DMS79 (cell line): ENCODE measurements around the gene NTSR1.

Experiments
- DNase-seq: peaks from one replicate; lab custom pipeline; 2025; lab: John Stamatoyannopoulos, UW

The NTSR1 gene

DNA sequence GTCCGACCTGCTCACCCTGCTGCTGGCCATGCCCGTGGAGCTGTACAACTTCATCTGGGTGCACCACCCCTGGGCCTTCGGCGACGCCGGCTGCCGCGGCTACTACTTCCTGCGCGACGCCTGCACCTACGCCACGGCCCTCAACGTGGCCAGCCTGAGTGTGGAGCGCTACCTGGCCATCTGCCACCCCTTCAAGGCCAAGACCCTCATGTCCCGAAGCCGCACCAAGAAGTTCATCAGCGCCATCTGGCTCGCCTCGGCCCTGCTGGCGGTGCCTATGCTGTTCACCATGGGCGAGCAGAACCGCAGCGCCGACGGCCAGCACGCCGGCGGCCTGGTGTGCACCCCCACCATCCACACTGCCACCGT lies 885 bp downstream of the NTSR1 start:
- DNase-seq = peak; percentile 23

DNA sequence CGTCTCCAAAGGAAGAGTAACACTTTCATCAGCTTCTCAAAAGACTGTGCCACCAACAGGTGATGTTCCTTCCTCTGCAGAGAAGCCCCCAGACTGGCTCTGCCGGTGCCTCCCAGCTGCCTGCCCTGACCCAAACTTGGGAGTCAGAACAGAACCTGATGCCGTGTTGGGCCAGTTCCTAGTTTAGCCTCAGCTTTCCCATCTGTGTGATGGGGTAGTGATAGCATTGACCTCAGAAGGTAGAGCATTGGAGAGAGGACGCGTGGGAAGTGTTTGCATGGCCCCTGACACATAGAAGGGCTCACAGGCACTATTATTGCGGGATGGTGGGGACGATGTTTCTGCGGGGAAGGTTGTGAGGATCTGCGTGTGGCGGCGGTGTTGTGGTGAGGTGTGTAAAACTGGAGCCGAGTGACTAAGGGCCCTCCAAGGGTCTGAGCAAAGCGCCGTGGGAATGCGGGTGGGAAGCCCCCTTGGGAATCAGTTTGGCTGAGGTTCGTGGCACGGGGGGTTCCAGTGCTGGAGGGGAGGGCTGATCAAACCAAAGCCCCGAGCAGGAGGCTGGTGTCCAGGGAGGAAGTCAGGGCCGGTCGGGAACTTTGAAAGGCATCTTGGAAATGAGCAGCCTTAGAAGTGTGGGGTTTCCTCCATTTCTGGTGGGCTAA lies 1.7 kb downstream of the NTSR1 start:
- no peak for DNase-seq

DNA sequence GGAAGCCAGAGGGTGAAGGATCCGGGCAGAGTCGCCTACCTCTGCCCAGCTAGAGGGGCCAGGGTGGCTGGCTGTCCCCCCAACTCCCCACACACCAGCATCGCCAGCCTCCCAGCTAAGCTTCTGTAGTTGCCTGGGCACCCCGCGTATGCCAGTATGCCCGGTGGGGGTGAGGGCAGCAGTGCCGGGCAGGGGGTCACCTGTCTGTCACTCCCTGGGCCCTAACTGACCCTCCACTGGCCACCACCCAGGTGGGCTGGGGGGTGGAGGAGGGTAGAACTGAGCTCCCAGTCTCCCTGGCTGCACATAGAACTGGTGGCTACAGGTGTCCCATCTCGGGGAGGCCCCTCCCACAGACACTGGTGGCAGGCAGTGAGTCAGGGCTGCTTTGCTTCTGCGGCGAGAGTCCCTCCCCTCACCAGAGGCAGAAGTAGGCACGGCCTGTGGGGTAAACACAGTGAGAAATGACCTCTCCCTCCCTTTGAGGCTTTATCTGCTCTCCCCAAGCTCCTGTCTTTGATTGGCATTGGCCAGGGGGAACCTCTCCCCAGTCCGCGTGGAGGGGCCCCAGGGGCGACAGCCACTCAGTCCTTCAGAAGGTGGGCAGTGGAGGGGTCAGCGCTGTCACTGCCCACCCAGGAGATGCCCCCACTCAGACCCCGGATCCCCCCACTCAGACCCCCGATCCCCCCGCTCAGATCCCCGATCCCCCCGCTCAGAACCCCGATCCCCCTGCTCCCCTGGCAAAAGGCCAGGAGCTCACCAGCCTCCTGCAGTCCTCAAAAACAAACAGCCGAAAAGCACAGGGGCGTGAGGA lies 2.5 kb downstream of the NTSR1 start:
- peak; percentile 45 for DNase-seq

DNA sequence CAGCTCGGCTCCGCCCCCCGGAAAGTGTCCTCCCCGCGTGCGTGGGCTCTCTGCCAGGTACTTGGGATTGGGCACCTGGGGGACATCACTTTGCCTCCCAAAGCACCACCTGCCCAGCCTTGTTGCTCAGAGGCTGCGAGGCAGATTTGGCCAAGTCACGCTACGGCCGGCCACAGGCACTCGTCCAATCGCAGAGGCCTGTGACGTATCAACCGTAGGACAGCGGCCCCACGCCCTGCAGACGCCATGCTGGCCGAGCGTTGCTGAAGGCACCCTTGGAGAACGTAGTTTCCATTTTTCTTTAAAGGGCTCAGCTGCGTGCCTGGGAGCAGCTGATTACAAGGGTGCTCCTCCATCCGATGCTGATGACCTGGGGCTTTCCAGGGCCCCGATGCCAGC lies 3.1 kb downstream of the NTSR1 start:
- DNase-seq = peak; percentile 92

DNA sequence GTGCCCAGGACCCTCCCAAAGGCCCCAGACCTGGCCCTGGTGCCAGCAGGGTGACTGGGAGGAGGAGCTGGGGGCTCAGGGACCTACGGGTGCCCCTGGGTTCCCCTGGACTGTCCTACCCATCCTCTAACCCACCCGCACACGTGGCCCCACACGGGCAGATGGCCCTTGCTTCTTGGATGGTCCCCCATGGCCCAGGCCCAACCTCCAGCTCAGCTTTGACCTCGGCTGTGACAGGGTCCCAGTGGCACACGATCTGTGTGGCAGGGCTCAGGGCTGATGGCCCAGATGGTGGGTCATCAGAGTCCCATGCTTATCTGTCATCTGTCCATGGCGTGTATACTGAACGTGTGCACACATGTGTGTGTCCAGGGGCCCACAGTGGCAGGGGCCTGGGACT lies 4.0 kb downstream of the NTSR1 start:
- DNase-seq = no peak

DNA sequence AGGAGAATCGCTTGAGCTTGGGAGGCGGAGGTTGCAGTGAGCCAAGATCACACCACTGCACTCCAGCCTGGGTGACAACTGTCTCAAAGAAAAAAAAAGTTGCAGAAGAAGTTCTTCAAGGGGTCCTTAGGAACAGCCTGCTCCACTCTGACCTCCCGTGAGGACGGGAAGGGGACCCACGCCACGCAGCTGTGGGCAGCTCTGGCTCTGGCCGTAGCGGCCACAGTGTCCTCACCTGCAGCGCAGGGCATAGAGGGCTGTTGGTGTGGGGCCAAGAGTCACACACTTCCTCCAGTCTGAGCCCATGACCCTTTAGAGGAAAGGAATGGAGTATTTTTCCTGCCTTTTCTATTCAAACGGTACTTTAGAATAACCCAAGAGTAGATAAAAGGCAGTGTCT lies 5.4 kb downstream of the NTSR1 start:
- DNase-seq = no peak

DNA sequence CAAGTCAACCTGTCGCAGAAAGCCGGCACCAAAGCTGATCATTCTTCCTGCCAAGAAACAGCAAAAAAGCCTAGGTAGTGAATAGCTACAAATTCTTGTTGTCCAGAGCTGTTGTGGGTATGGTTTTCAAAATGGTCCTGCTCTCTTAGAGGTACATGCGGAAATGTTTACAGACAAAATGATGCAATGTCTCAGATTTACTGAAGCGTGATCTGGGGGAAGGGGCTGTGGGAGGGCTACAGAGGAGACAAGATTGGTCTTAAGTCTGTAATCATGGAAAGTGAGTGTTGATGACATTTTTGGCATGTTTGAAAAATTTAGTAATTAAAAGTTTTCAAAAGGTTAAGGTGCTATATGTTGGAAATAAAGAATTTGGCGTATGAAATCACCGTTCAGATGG lies 6.2 kb downstream of the NTSR1 start:
- DNase-seq = no peak

DNA sequence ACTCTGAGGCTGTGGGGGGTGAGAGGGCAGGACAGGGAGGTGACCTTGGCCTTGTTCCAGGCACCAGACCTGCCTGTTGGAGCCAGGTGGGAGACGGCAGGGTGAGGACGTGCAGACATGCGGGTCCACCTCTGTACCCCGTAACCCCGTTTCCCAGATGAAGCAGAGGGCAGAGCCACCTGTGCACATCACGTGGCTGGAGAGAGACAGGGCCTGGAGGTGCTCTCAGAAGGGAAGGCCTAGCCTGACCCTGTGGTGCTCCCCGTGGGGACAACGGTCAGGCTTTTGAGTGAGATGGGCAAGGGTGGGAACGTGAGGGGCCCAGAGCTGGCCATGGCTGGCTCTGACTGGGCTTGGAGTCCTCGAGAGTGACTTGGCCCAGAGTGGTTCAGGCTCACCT lies 6.6 kb downstream of the NTSR1 start:
- no peak for DNase-seq

DNA sequence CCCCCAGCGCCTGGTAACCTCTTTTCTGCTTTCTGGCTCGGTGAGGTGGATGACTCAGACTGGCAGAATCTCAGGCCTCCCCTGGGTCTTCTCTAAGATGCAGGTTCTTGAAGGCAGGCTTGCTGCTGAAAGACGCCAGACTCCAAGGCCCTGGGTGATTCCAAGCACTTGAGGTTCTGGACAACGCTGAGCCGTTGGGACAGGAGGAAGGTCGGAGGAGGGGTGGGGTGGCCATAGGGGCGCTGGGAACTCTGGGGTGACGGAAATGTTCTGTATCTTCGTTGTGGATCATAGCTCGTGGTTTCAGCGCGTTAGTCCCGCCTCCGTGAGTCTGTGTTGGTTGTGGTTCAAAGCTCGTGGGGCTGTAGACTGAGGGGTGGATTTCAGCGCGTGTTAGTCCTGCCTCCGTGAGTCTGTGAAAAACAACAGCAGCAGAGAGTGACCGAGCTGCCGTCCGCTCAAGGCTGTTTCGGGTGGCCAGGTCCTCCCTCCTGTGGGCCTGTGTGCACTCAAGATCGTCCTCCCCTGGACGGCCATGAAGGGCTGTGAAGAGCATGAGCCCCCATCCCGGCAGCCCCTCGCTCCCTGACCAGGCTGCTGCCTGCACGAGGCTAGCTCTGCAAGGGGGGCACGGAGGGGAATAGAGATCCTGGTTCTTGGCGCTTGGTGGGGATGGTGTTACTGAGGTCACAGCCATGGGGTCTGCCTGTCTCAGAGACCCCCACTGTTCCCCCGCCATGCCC lies 7.7 kb downstream of the NTSR1 start:
- no peak for DNase-seq

DNA sequence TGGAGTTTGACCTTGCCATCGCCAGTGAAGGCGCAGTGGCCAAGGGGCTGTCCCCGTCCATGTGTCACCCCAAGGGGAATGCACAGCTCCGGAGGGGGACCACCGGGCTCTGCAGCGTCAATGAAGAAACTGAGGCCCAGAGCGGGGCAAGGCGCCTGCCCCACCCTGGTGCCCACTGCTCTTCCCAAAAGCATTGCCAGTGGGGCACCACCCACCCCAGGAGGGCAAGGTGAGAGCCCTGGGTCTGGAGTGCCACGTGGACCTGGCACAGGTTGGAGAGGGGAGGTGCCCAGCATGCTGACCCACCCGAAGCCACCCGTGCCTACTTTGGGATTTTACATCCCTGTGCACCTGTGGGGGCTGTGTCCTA lies 8.3 kb downstream of the NTSR1 start:
- DNase-seq = no peak

DNA sequence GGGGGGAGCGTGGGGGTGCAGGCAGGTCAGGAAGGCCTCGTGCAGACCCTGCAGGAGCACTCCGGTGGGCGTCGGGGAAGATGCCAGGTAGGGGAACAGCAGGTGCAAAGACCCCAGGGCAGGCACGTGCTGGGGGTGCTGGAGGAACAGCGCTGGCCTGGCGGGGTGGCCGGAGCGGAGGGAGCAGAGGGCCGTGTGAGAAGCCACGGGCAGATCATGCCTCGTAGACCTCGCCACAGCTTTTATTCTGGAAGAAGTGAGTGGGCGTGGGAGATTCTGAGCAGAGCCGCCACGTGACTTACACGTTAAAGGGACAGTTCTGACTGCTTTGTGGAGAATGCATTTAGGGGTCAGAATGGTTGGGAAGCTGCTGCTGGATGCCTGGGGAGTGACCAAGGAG lies 9.3 kb downstream of the NTSR1 start:
- DNase-seq = no peak

DNA sequence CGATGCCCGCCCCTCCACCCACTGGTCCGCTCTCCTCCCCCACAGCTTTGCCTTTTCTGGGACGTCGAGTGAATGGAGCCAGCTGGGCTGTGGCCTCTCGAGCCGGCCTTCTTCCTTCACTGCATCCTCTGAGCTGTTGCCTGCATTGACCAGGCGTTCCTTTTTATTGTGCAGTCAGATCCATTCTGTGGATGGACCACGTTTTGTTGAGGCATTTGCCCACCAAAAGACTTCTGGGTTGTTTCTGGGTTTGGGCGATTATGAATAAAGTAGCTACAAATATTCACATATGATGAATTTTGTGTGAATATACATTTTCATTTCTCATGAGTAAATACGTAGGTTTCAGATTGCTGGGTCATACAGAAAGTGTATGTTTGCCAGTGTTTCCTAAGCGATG lies 9.9 kb downstream of the NTSR1 start:
- no peak for DNase-seq

DNA sequence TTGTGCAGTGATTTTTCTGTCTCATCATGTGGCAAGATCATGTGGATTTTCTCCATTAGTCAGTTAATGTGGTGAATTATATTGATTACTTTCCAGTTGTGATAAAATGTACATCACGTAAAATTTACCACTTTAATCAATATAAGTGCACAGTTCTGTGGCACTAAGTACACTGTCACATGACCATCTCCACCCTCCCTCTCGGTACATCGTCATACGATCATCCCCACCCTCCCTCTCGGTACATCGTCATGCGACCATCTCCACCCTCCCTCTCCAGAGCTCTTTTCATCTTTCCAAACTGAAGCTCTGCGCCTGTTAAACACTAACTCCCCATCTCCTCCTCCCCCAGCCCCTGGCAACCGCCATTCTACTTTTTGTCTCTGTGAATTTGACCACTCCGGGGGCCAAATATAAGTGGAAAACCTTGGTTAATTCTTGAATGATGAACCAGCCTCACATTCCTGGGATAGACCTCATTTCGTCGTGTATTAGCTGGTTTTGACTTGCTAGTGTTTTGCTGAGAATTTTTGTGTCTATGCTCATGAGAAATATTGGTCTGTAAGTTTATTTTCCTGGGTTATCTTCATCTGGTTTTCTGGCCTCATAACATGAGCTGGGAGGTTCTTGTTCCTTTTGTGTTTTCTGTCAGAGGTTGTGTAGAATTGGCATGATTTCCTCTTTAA lies 10.8 kb downstream of the NTSR1 start:
- no peak for DNase-seq

DNA sequence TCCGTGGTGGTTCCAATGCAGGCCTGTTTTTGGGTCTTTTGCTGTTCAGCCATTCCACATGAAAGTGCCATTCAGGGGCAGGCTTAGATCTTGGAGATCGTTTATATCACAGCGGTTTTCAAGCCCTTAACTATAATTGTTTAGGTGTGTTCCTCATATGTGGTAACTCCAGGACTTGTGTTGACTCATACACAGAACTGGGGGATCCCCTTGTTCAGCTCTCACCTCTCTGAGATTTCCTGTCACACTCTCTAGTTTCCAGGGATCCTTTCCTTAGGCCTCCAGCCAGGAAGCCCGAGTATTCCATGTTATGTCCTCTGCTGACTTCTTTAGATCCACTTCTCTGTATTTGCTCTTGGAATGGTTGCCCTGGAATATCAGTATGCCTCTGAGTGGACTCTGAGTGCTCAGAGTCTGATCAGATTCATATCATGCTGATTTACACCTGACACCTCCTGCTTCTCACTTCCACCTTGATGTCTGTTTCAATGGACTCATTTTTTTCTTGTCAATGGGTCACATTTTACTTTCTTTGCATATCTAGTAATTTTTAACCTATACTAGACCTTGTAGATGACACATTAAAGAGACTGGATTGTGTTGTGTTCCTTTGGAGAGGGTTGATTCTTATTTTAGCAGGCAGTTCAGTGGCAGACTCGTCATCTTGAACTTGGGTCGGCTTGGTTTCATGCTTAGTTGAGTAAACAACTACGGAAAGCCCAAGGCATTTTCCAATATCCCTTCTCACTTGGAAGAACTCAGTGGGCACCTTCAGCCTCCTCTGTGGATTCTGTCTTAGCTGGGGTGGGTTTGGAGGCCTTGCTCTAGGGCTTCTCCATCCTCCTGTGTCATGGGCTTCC lies 13.1 kb downstream of the NTSR1 start:
- DNase-seq = no peak

DNA sequence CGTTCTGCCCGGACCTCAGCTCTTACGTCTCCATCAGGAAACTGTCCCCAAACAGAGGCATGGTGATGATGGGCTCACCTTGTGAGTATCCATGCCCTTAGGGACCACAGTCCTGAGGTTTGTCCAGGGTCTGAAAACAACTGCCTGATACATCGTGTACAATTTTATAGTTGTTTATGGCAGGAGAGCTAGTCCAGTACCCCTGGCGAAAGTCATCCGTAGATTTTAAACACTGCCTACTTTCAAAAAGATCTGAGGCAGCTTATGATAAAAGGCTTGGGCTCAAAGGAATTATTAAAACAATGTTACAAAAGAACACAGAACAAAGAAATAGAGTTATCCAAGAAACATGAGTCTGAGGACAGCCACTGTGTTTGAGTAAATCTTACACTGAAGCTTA lies 14.0 kb downstream of the NTSR1 start:
- no peak for DNase-seq

DNA sequence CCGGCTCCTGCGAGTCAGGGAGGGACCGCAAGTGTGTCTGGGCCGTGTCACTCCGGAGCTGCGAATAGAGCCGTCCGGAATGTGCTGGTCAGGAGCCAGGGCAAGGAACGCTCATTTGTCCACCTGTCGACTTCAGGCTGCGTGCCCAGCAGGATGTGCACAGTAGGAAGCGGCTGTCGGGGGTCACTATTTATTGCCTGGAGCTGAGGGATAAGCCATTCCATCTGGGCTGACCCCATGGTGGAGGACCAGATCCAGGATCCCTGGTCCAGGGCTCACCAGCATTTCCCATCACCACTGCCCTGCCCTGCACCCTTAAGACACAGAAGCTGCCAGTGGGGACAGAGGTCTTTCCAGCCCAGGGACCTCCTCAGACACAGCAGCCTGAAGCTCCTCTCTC lies 14.7 kb downstream of the NTSR1 start:
- no peak for DNase-seq

DNA sequence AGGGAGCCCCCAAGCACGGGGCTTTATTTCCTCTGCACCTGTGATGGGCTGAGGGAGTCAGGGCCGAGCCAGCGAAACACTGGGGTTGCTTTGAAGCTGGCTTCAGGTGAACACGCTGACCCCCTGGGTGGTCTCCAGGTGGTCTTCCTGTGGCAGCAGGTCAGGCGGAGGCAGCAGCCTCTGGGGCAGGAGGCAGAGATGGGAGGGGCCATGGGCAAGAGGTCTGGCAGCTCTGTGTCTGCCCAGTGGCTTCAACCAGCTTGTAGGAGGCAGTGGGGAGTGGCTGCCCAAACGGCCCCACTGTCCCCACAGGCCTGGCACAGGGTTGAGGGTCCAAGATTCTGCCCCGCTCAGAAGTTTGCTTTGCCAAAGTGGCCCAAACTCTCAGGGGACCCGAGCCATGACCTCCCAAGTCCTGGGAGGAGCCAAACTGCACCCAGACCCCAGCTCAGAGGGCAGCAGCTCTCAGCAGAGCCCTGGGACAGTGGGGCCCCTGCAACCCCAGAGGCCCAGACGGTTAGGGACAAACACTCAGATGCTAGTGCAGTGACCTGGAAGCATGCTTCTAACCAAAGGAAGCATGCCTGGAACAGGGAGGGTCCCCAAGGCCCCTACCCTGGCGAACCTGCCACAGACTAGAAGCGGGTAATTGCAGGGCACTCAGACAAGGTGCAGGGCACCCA lies 15.3 kb downstream of the NTSR1 start:
- DNase-seq = no peak

DNA sequence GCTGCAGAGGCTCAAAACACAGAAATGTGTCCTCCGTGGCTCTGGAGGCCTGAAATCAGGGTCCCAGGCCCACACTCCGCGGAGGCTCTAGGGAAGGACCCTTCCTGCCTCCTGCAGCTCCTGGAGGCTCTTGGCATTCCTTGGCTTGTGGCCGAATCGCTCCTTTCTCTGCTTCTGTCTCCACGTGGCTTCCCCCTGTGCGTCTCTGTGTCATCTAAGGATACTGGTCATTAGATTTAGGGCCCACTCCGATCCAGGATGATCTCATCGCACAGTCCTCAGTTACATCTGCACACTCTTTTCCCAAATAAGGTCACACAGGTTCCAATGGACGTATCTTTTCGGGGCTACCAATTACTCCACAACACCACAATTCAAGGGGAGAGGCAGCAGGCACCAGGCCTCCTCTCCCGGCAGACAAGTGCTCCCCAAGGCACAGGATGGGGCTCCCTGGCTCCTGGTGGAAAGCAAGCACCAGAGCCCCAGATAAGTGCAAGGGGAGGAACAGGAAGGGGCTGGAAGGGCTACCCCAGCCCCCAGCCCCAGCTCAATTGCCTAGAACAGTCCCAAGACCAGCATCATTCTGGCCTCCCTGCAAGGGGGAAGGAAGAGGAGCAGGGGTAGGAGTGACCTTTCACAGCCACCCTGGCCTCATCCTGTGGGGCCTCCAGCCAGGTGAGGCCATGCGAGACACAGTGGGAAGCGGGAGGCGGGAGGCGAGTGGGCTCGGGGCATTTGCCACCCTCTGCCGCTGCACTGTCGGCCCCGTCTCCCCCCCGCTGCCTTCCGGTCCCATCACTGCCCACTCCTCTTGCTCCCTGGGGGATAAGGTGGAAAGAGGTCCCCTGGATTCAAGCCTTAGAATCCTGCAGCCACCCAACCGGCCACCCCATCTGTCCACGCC lies 16.3 kb downstream of the NTSR1 start:
- no peak for DNase-seq

DNA sequence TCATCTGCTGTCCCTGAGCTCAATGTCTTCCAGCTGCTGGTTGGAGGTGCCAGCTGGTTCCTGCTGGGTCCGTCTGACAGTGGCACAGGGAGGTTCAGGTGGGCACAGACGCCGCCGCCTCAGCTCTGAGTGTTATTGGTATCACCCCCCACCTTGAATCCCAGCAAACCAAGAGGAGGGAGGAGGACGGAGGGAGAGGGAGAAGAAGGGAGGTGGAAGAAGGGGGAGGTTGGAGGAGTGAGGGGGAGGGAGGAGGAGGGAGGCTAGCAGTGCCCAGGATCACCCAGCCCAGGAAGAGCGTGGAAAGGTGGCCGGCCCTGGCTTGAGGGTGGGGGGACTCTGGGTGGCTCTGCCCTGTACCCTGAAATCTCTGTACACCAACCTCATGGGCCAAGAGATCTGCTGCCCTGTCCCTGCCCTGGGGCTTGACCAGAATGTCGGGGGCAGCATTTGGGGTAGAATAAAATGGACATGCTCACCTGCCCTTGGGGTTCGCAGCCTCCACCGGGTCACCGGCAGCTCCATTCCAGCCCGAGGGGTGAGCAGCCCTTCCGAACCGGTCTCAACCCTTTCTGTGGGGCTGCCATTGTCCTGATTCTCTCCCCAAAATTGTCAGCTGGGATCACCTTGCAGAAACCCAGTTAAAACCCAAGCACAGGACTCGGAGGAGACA lies 17.1 kb downstream of the NTSR1 start:
- no peak for DNase-seq
